Choroid plexus epithelial cell (primary cell): ENCODE results near the gene TDRD9.
A peak's percentile ranks its signal among the peaks of the same experiment; 100 is the strongest.

Source experiments
- DNase-seq: peaks from one replicate; pipeline ENCODE4 v3.0.0-alpha.2; 2010; ENCODE audit warnings: low read depth
- H3K4me3 ChIP-seq: 2 replicates; pipeline ENCODE4 v1.5.1; 2011; ENCODE audit warnings: low read depth, mild to moderate bottlenecking, control low read depth, low read length, moderate library complexity
- TF ChIP-seq, protein P1 (sequence below): conservative IDR thresholded peaks from 2 replicates; pipeline ENCODE4 v1.5.1; 2011; ENCODE audit warnings: low read depth, mild to moderate bottlenecking, control low read depth, inconsistent platforms, low read length, moderate library complexity

Gene TDRD9

DNA sequence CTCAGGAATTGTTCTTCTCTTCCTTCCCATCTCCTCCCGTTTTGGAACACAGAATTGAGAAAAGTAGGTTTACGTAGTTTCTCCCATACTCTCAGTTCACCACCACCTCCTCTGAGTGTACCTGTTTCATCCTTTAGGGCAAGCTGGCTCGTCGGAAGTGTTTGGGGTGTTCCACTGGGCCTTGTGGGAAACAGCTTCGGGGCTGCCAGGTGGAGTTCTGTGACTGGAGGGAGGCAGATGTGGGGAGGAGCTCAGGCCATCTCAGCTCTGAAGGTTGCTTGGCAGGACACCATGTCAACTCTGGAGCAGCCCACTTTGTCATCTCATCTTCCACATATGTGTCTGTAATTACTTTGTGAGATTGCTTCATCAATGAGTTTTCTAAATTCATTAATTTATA is 67.6 kb downstream of the TDRD9 start:
- DNase-seq = no peak
- H3K4me3 ChIP-seq = no peak overlapping the region
- TF ChIP-seq, protein P1, sequence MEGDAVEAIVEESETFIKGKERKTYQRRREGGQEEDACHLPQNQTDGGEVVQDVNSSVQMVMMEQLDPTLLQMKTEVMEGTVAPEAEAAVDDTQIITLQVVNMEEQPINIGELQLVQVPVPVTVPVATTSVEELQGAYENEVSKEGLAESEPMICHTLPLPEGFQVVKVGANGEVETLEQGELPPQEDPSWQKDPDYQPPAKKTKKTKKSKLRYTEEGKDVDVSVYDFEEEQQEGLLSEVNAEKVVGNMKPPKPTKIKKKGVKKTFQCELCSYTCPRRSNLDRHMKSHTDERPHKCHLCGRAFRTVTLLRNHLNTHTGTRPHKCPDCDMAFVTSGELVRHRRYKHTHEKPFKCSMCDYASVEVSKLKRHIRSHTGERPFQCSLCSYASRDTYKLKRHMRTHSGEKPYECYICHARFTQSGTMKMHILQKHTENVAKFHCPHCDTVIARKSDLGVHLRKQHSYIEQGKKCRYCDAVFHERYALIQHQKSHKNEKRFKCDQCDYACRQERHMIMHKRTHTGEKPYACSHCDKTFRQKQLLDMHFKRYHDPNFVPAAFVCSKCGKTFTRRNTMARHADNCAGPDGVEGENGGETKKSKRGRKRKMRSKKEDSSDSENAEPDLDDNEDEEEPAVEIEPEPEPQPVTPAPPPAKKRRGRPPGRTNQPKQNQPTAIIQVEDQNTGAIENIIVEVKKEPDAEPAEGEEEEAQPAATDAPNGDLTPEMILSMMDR = no peak

DNA sequence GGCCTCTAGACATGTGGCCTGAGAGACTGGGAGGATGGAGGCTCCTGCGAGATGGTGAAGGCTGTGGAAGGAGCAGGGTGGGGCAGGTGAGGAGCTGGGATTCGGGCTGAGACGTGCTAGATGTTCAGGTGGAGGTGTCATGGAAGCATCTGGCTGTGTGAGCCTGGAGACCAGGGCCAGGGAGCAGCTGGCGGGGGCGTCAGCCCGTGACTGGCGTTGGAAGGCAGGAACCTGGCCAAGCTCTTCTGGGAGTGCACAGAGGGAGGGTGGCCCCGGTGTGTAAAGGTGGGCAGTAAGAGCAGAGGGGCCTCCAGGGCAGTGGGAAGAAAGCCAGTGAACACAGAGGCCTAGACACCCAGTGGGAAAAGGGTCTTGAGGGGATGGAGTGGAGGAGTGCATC is 69.1 kb downstream of the TDRD9 start:
- TF ChIP-seq, protein P1 = no peak
- DNase-seq = no peak
- no peak overlapping the region for H3K4me3 ChIP-seq

DNA sequence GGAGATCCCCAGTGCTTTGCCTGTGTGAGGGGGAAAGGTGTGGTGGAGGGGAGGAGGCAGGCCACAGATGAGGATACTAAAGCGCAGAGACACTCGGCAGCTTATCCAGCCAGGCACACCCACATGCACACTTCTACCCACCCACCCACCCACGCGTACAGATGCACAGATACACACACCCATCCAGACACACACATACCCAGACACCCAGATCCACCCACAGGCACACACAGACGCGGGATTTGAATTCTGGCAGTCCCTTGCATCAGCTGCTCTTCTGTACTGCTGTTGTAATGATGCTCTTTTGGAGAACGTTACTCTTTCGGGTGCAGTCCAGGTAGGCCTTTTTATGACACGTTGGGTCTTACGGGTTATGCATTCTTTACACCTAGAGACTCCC is 69.8 kb downstream of the TDRD9 start:
- TF ChIP-seq, protein P1 = no peak
- H3K4me3 ChIP-seq = no peak overlapping the region
- no peak for DNase-seq

DNA sequence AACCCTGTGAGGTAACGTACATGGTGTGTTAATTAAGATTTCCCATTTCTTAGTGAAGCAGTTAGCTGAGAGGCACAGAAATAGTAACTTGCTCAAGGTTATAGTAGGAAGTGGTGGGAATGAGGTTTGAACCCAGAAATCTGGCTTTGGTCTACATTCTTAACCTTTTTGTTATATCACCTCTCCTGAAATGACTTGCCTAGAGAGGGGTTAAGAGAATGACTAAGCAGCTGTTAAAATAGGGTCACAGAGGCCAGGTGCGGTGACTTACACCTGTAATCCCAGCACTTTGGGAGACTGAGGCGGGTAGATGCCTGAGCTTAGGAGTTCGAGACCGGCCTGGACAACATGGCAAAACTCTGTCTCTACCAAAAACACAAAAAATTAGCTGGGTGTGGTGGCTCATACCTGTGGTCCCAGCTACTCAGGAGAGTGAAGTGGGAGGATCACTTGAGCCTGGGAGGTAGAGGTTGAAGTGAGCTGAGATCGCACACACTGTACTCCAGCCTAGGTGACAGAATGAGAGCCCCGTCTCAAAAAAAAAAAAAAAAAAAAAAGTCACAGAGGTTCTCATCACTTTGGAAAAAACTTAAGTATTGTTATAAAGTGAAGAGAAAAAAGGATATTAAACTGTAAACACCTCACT is 71.7 kb downstream of the TDRD9 start:
- no peak overlapping the region for H3K4me3 ChIP-seq
- TF ChIP-seq, protein P1 = no peak
- DNase-seq = no peak

DNA sequence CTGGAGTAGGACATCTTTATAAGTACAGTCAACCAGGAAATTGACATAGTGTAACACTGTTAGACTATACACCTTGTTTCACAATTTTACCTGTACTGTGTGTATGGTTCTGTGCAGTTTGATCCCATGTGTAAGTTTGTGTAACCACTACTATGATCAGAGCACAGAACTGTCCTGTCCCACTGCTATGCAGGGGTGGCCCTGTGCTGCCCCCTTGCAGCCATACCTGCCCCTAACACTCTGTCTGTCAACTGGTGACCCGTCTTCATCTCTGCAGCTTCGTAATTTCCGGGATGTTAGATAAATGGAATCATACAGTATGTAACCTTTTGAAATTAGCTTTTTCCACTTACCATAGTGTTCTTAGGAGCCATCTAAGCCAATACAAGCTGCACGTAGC is 72.7 kb downstream of the TDRD9 start:
- DNase-seq = no peak
- H3K4me3 ChIP-seq = no peak overlapping the region
- TF ChIP-seq, protein P1 = peak; percentile 27

DNA sequence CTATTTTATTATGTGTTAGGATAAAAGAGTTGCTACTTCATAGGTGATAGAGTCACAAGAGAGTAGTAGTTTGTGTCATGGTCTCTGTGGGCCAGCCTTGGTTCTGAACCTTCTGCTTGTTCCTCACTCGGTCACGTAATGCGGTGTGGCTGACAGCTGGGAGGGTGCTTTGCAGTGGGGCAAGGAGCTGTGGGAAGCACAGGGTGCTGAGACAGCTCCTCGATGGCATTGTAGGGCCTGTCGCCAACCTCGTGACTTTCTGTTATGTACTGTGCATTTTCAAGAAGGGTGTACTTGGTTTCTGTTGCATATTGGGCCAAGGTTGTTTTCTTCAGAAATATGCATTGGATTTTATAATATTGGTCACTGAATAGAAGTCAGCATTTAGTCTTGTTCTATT is 75.4 kb downstream of the TDRD9 start:
- TF ChIP-seq, protein P1 = no peak
- H3K4me3 ChIP-seq = no peak overlapping the region
- no peak for DNase-seq

DNA sequence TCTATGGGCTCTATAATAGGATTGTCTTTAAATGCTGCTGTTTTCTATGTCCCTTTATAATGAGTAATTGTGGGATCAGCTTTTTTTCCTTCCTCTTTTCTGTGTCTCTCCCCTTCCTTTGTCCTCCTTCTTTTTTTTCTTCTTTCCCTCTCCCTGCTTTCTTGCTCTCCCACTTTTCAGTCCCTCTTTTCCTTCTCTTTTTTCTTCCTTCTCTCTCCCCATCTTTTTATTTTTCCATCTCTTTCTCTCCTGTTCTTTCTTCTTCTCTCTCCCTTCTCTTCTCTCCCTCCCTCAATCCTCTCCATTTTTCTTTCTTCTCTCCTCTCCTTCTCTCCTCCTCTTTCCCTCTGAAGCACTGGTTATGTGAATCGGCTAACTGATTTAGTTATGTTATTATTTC is 76.6 kb downstream of the TDRD9 start:
- TF ChIP-seq, protein P1 = no peak
- no peak for DNase-seq
- no peak overlapping the region for H3K4me3 ChIP-seq
